Stimulated activated effector memory CD8-positive, alpha-beta T cell treated with anti-CD3 and anti-CD28 coated beads, Interleukin-12 subunit alpha, Interleukin-12 subunit beta, amount 100 ng/mL, for 72 hours (primary cell): ENCODE results near the gene RAMP2.
"Not testable (repeated sequence)": the region's sequence is repeated elsewhere in the genome, so short reads cannot be mapped to it uniquely, and the experiment has no call there.

Source experiments
- ATAC-seq: fragments of 150-1000 bp; cut with Tn5 transposase; 2 replicates; pipeline ENCODE4 v1.10.0; 2021
- DNase-seq, 2 donors: peaks; one replicate each; pipeline ENCODE4 v3.0.0; 2021 to 2022; ENCODE audit warnings: low spot score in 2 of 2
- H3K27ac Mint-ChIP-seq: one replicate; pipeline ENCODE4 v1.8.0; 2022; ENCODE audit warnings: mild to moderate bottlenecking, mixed read lengths
- H3K36me3 Mint-ChIP-seq: one replicate; pipeline ENCODE4 v1.8.0; 2022; ENCODE audit warnings: mild to moderate bottlenecking, mixed read lengths
- H3K4me1 Mint-ChIP-seq: one replicate; pipeline ENCODE4 v1.8.0; 2022; ENCODE audit warnings: mixed read lengths
- H3K4me3 Mint-ChIP-seq: one replicate; pipeline ENCODE4 v1.8.0; 2022; ENCODE audit warnings: mild to moderate bottlenecking, mixed read lengths
- H3K9me3 Mint-ChIP-seq: one replicate; pipeline ENCODE4 v1.8.0; 2022; ENCODE audit warnings: mixed read lengths

Gene RAMP2

DNA sequence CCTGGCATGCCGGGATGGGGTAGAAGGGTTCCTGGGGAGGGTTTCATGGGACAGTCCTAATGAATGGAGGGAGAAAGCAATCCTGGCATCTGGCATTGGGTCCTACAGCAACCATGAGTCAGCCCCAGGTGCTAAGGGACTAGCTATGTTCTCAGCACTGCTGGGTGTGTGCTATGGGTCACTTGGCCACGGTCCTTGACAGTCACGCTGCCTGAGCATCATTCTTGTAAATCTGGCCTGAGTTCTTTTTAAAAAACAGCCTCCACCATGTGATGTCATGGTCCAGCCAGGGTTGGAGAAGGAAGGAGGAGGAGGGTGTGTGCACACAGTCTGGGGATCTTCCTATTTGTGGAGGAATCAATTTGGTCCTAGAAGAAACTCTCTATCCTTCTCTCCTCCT, 6.2 kb upstream of the RAMP2 start:
- no peak overlapping the region for H3K4me3 Mint-ChIP-seq
- no peak for DNase-seq
- H3K9me3 Mint-ChIP-seq, result no peaks in the 10 kb centered on the region
- no peaks in the 10 kb centered on the region for H3K36me3 Mint-ChIP-seq
- H3K27ac Mint-ChIP-seq, result no peak overlapping the region
- peaks cover 5% of the 10 kb centered on the region for H3K4me1 Mint-ChIP-seq
- no peak for ATAC-seq

GRCh38 chr17:42759982-42760651, 910 bp upstream of the RAMP2 start:
- Mint-ChIP-seq H3K4me3 (peak overlapping the region; percentile 42), H3K9me3 (no peaks in the 10 kb centered on the region), H3K4me1 (peaks cover 21% of the 10 kb centered on the region), H3K36me3 (no peaks in the 10 kb centered on the region), H3K27ac (no peak overlapping the region)
- no peak for ATAC-seq
- no peak for DNase-seq

GRCh38 chr17:42761638-42762037, 611 bp downstream of the RAMP2 start:
- Mint-ChIP-seq H3K4me1 (peaks cover 21% of the 10 kb centered on the region), H3K9me3 (no peaks in the 10 kb centered on the region), H3K36me3 (no peaks in the 10 kb centered on the region), H3K27ac (no peak overlapping the region), H3K4me3 (peak overlapping the region; percentile 42)
- DNase-seq (no peak), ATAC-seq (no peak)

DNA sequence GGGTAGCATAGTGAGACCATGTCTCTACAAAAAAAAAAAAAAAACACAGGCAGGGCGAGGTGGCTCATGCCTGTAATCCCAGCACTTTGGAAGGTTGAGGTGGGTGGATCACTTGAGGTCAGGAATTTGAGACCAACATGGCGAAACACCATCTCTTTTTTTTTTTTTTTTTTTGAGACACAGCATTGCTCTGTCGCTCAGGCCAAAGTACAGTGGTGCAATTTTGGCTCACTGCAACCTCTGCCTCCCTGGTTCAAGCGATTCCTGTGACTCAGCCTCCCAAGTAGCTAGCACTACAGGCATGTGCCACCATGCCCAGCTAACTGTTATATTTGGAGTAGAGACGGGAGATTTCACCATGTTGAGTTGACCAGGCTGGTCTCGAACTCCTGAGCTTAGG, 5.1 kb downstream of the RAMP2 start:
- no peak for ATAC-seq
- H3K27ac Mint-ChIP-seq, result no peak overlapping the region
- no peaks in the 10 kb centered on the region for H3K9me3 Mint-ChIP-seq

GRCh38 chr17:42767512-42767911, 6.5 kb downstream of the RAMP2 start:
- DNase-seq (no peak), ATAC-seq (no peak)
- H3K4me1 Mint-ChIP-seq, result peaks cover 15% of the 10 kb centered on the region
- no peaks in the 10 kb centered on the region for H3K9me3 Mint-ChIP-seq
- no peak overlapping the region for H3K27ac Mint-ChIP-seq
- no peaks in the 10 kb centered on the region for H3K36me3 Mint-ChIP-seq
- no peak overlapping the region for H3K4me3 Mint-ChIP-seq

More for the DNA sequence above, 5.1 kb downstream of the RAMP2 start:
- H3K4me3 Mint-ChIP-seq, result no peak overlapping the region
- H3K36me3 Mint-ChIP-seq, result no peaks in the 10 kb centered on the region
- H3K4me1 Mint-ChIP-seq, result peaks cover 8% of the 10 kb centered on the region
- no peak for DNase-seq

- not testable (repeated sequence) for DNase-seq
These were observed 7.0 kb downstream of the RAMP2 start for GRCh38 chr17:42768006-42768405.

DNA sequence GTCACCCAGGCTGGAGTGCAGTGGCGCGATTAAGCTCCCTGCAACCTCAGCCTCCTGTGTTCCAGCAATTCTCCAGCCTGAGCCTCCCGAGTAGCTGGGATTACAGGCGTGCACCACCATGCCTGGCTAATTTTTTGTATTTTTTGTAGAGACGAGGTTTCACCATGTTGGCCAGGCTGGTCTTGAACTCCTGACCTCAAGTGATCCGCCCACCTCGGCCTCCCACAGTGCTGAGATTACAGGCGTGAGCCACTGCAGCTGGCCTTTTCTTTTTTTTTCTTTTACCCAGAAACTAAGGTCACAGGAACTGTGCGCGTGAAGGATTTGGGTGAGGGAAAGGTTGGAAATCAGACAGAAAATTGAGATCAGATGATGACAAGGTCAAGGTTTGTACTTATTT, 8.9 kb downstream of the RAMP2 start:
- Mint-ChIP-seq H3K4me1 (peaks cover 27% of the 10 kb centered on the region), H3K36me3 (peaks cover 12% of the 10 kb centered on the region)
- not testable (repeated sequence) for H3K4me3 Mint-ChIP-seq, H3K27ac Mint-ChIP-seq, DNase-seq, H3K9me3 Mint-ChIP-seq, ATAC-seq

More at GRCh38 chr17:42768006-42768405, 7.0 kb downstream of the RAMP2 start:
- not testable (repeated sequence) for H3K27ac Mint-ChIP-seq, H3K36me3 Mint-ChIP-seq, H3K4me3 Mint-ChIP-seq, H3K9me3 Mint-ChIP-seq, ATAC-seq
- peaks cover 17% of the 10 kb centered on the region for H3K4me1 Mint-ChIP-seq

DNA sequence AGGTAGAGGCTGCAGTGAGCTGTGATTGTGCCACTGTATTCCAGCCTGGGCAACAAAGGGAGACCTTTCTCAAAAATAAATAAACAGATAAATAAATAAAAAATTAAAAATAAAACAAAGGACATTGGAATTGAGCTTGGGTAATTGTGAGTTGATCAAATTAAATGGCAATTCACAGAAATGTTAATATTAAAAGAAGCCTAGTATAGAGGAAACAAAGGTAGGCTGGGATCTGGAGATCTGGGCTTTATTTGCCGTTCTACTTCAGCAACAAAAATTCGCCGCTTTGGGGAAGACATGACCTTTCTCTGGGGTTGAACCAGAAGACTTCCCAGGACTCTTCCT, 11.9 kb downstream of the RAMP2 start:
- Mint-ChIP-seq H3K4me3 (peak overlapping the region; percentile 100), H3K9me3 (no peaks in the 10 kb centered on the region), H3K27ac (peak overlapping the region; percentile 99), H3K36me3 (peaks cover 42% of the 10 kb centered on the region), H3K4me1 (peaks cover 27% of the 10 kb centered on the region)
- ATAC-seq (no peak), DNase-seq (no peak)

DNA sequence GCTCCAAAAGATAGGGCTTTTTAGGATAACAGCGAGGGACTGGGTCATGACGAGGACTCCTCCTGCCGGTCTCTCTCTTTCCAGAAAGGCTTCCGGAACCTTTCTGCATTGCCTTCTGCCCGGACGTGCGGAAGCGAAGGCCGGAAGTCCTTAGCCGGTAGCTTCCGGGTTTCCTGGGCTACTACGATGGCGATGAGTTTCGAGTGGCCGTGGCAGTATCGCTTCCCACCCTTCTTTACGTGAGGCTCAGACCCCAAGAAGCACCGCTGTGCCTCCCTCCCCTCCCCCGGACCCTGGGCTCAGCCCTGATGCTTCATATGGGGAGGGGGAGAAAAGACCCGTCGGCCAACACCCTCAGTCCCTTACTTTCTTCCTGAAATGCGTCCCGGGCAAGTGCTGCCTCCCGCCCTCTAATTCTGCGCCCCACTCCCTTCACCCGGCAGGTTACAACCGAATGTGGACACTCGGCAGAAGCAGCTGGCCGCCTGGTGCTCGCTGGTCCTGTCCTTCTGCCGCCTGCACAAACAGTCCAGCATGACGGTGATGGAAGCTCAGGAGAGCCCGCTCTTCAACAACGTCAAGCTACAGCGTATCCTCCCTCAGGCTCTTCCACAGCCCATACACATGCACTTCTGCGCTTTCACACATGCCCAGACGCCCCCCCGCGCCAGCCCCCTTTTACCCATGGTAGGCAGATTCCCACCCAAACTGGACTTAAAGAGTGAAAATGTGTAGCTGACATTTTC, 12.4 kb downstream of the RAMP2 start, which contains the start of gene VPS25:
Gene VPS25, plus strand, starts transcription at position 160 of the 746 bp plus-strand sequence. Its CDS starts 27 bp downstream, at position 187.
- peak; percentile 95 for ATAC-seq
- Mint-ChIP-seq H3K9me3 (no peaks in the 10 kb centered on the region), H3K4me3 (peak within 1 kb of the TSS; percentile 100)

DNA sequence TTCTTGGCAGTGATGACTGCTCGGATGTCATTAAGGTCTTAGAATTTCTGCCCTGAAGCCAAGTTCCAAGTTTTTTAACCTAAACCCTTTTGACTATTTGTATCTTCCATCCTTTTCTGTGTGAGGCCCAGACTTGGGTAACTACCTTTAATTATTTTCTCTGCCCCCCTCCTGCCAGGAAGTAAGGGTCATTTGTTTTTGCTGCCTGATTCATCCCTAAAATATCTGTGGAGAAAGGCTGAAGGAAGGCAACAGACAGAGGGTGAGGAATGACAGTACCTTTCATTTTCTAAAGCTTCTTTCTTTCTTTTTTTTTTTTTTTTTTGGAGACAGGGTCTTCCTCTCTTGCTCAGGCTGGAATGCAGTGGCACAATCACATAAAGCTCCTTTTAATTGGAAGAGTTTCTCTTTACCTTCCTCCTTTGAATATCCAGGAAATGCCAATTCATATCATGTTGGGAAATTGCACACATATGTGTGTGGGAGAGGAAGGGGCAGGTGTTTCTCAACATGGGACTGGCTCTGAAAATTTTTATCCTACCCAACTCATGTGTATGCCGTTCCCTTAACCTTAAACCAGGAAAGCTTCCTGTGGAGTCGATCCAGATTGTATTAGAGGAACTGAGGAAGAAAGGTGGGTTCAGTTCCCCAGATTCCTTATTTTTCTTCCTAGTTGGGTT, 13.2 kb downstream of the RAMP2 start:
- ATAC-seq, result no peak
- Mint-ChIP-seq H3K27ac (peak overlapping the region; percentile 99), H3K36me3 (peaks cover 53% of the 10 kb centered on the region), H3K4me3 (peak overlapping the region; percentile 100), H3K4me1 (peaks cover 30% of the 10 kb centered on the region), H3K9me3 (no peaks in the 10 kb centered on the region)
- DNase-seq, result no peak

More for the DNA sequence above, 12.4 kb downstream of the RAMP2 start, which contains the start of gene VPS25:
- Mint-ChIP-seq H3K4me1 (peaks cover 27% of the 10 kb centered on the region), H3K36me3 (peaks cover 47% of the 10 kb centered on the region), H3K27ac (peak within 1 kb of the TSS; percentile 99)
- DNase-seq, result peak; percentile 62 to 86

DNA sequence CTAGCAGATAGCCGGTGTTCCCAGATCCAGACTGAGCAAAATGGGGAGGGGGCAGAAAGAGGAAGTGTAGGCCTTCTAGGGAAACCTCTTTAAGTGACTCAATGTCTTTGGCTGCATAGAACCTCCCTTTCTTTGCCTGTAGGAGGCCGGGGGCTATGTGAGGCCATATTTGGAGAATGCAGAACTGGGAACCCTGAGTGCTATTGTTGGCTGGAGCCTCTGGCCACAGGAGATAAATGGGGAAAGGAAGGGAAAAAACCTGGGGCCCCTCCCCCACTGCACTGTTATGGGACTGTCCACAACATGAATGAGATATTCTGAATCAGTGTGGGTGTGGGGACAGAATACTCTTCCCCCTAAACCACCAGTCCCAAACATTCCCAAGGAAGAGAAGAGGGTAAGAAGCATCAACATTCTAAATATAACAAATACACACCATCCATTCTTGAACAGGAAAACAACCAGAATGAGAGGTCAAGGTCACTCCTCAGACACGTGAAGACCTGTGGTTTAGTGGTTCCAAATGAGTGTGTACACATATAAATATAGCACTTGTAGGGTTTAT, 14.6 kb downstream of the RAMP2 start:
- Mint-ChIP-seq H3K4me3 (no peak overlapping the region), H3K36me3 (peaks cover 58% of the 10 kb centered on the region), H3K4me1 (peaks cover 37% of the 10 kb centered on the region), H3K27ac (no peak overlapping the region), H3K9me3 (no peaks in the 10 kb centered on the region)
- no peak for ATAC-seq
- DNase-seq, result no peak

DNA sequence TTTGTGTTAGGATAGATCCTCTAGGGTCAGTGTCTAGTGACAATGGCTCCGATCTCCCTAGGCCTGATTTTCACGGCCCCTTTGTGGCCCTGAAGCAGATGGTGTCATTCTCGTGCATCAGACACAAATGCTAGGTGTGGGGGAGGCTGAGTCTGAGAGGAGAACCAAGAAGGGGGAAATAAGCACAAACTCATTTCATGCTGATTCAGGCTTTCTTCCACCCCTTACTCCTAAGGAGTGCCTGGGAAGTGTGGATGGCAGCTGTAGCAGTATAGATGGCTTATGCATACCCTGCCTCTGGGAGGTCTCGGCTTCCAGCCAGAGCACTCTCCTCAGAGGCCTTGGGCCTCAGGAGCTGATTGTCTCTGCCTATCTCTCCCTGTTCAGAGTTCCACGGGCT, 17.5 kb downstream of the RAMP2 start:
- DNase-seq, result no peak
- Mint-ChIP-seq H3K4me1 (peaks cover 29% of the 10 kb centered on the region), H3K36me3 (peaks cover 58% of the 10 kb centered on the region), H3K4me3 (no peak overlapping the region), H3K27ac (no peak overlapping the region), H3K9me3 (no peaks in the 10 kb centered on the region)
- no peak for ATAC-seq

DNA sequence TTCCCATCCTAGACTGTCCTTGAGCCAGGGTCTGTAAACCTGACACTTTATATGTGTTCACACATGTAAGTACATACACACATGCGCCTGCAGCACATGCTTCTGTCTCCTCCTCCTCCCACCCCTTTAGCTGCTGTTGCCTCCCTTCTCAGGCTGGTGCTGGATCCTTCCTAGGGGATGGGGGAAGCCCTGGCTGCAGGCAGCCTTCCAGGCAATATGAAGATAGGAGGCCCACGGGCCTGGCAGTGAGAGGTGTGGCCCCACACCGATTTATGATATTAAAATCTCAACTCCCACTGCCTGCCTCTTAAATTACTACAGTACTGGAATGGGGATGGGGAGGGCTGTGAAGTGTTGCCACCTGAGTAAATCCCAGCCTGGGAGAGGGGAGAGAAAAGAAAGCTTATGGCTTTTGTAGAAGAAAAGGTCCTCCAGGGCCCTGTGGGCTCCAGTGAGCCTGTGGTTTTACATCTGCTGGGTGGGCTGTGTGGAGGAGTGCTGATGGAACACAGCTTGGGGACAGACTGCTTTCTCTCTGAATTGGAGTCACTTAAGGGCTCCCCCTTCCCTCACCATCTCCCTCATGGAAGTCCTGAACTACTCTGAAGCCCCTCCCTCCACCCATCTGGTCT, 18.4 kb downstream of the RAMP2 start:
- ATAC-seq, result no peak
- no peak overlapping the region for H3K4me3 Mint-ChIP-seq
- peaks cover 29% of the 10 kb centered on the region for H3K4me1 Mint-ChIP-seq
- DNase-seq, result no peak
- H3K36me3 Mint-ChIP-seq, result peaks cover 51% of the 10 kb centered on the region
- no peak overlapping the region for H3K27ac Mint-ChIP-seq
- H3K9me3 Mint-ChIP-seq, result no peaks in the 10 kb centered on the region

DNA sequence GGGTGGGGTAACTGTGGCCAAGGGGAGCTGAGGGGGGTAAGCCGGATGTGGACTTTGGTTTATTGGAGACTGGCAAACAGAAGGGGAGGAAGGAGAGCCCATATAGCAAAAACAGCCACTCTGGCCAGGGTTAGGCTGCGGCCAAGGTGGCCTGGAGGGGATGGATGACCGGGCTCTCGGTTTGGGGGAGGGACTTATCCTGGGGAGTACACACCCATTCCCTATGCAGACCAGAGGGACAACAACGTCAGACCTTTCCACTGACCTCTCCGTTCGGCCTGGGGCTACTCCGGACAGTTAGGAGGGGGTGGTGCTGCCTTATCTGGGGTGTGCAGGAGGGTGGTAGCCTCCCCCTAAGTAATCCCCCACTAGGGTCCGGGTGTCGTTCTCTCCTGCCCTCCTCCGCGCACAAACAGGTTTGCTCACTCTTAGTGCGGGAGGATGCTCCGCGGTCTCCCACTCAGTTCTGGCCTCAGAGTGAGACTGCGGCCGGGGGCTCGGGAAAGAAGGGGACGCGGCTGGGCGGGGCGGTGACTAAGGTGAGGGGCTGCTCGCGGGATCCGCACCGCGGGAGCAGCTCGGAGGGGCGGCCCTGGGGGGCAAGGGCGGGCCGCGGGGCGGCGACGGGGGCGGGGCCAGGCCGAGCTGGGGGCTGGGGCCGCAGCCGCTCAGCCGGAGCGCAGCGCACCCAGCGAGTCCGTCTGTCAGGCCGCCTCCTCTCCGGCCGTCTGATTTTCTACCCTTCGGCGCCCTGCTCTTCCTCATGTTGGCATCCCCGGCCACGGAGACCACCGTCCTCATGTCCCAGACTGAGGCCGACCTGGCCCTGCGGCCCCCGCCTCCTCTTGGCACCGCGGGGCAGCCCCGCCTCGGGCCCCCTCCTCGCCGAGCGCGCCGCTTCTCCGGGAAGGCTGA, 19.2 kb downstream of the RAMP2 start, which contains the start of gene WNK4:
Gene WNK4, plus strand, starts transcription at position 675 of the 915 bp plus-strand sequence. Its CDS starts 89 bp downstream, at position 764.
- DNase-seq, result no peak
- Mint-ChIP-seq H3K4me1 (peaks cover 34% of the 10 kb centered on the region), H3K27ac (no peak within 1 kb of the TSS), H3K36me3 (peaks cover 43% of the 10 kb centered on the region), H3K4me3 (no peak within 1 kb of the TSS), H3K9me3 (no peaks in the 10 kb centered on the region)
- ATAC-seq, result no peak
